ENCODE measurements around the gene PCDHGB5.

The PCDHGB5 gene

GRCh38 chr5:141441571-141442170 lies 43.9 kb downstream of the PCDHGB5 start:
- DNase-seq (ENCODE audit: low read depth in 2 of 2), result no peak

Data from activated CD4-positive, alpha-beta T cell treated with anti-CD3 and anti-CD28 coated beads for 24 hours (primary cell).